T follicular helper cell (primary cell): ENCODE measurements around the gene EDRF1.
"Not testable (repeated sequence)": the region's sequence is repeated elsewhere in the genome, so short reads cannot be mapped to it uniquely, and the experiment has no call there.

Source experiments
- DNase-seq: peaks from one replicate; pipeline ENCODE4 v3.0.0-alpha.2; 2020; ENCODE audit warnings: low read depth
- total RNA-seq, 2 experiments: gene quantifications; one replicate each; lab custom pipeline; 2026; lab: John Stamatoyannopoulos, UW

Gene EDRF1
- total RNA-seq = 54.1 to 78.0 reads per million in 2 experiments

- DNase-seq = peak; percentile 99
Measured at GRCh38 chr10:125719173-125720001, at the start of gene EDRF1. EDRF1 (plus strand) TSS chr10:125719709; CDS start chr10:125719808, 99 bp downstream.

- DNase-seq = no peak
Measured at GRCh38 chr10:125672884-125673283, 46.6 kb upstream of the EDRF1 start.

- no peak for DNase-seq
Measured at GRCh38 chr10:125679436-125679835, 40.1 kb upstream of the EDRF1 start.

- DNase-seq = no peak
Measured at GRCh38 chr10:125683063-125683462, 36.4 kb upstream of the EDRF1 start, which contains the start of gene TEX36. TEX36 (minus strand) TSS chr10:125683163; CDS start chr10:125682989, 174 bp downstream.

- no peak for DNase-seq
Measured at GRCh38 chr10:125683821-125684220, 35.7 kb upstream of the EDRF1 start.

- DNase-seq = no peak
Measured at GRCh38 chr10:125684581-125684980, 34.9 kb upstream of the EDRF1 start.

GRCh38 chr10:125687507-125688185, 31.9 kb upstream of the EDRF1 start:
- no peak for DNase-seq

GRCh38 chr10:125689955-125690569, 29.4 kb upstream of the EDRF1 start:
- no peak for DNase-seq

- DNase-seq = no peak
Measured at GRCh38 chr10:125691160-125691981, 28.1 kb upstream of the EDRF1 start.

- DNase-seq = no peak
Measured at GRCh38 chr10:125692196-125692595, 27.3 kb upstream of the EDRF1 start.

- DNase-seq = no peak
Measured at GRCh38 chr10:125692601-125693523, 26.6 kb upstream of the EDRF1 start.

GRCh38 chr10:125693524-125693847, 26.0 kb upstream of the EDRF1 start:
- DNase-seq = no peak

GRCh38 chr10:125694883-125695282, 24.6 kb upstream of the EDRF1 start:
- no peak for DNase-seq

- not testable (repeated sequence) for DNase-seq
Measured at GRCh38 chr10:125696884-125697283, 22.6 kb upstream of the EDRF1 start.

GRCh38 chr10:125698481-125698998, 21.0 kb upstream of the EDRF1 start:
- DNase-seq = no peak

- no peak for DNase-seq
Measured at GRCh38 chr10:125699562-125700143, 19.9 kb upstream of the EDRF1 start.

GRCh38 chr10:125700355-125700911, 19.1 kb upstream of the EDRF1 start:
- no peak for DNase-seq

GRCh38 chr10:125707541-125708468, 11.7 kb upstream of the EDRF1 start:
- no peak for DNase-seq
